Epithelial cell of alveolus of lung (primary cell): ENCODE results near the gene PIP5K1A. TPM values are rescaled to one million over a fixed set of nuclear protein-coding genes. Genes with fewer than 3 reads are reported as not detected.

Source experiments
- total RNA-seq: library from RNA; depleted of rRNA; stranded (reverse); fragments of >200 nt; gene quantifications from 2 replicates; pipeline ENCODE4 v1.2.1, GENCODE V29; 2015

The PIP5K1A gene, protein sequence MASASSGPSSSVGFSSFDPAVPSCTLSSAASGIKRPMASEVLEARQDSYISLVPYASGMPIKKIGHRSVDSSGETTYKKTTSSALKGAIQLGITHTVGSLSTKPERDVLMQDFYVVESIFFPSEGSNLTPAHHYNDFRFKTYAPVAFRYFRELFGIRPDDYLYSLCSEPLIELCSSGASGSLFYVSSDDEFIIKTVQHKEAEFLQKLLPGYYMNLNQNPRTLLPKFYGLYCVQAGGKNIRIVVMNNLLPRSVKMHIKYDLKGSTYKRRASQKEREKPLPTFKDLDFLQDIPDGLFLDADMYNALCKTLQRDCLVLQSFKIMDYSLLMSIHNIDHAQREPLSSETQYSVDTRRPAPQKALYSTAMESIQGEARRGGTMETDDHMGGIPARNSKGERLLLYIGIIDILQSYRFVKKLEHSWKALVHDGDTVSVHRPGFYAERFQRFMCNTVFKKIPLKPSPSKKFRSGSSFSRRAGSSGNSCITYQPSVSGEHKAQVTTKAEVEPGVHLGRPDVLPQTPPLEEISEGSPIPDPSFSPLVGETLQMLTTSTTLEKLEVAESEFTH
- 42.2 and 43.2 TPM in 2 replicates for total RNA-seq

DNA sequence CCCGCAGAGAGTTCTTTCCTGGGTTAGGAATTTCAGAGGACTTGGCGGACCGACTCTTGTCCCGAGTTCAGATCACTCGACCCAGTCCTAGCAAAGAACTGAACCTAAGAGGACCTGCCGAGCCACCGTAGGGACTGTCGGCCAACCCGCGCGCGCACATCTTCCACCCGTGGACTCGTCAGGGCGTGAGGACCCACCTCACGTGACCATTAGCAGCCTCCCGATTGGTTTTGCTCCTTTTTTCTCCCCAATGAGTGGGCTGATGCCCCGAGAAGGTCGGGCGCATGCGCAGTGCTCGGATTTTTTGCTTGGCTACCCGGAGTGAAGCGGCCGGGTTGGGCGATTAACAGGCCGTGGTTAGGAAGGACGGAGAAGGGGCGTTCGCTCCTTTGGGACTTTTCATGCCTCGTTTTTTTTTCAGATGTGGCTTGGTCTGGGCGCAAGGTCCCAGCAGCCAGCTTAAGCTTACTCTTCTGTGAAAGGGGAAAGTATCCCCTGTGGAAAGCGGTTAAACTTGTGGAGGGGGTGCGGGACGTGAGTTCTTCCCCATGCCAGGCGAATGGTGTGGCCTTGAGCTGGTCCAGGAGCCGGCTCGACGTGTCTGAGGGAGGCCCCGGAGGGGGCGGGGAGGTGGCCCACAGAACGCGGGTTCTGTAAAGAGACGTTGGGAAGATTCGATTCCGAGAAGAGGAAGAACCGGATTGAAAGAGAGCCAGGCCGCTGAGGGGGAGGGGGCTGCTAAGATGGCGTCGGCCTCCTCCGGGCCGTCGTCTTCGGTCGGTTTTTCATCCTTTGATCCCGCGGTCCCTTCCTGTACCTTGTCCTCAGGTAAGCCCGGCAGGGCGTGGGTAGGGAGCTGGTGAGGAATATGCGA lies at the start of gene PIP5K1A:
PIP5K1A (plus strand) TSS at position 299 of the 874 bp plus-strand sequence; CDS start at position 744, 445 bp downstream.

DNA sequence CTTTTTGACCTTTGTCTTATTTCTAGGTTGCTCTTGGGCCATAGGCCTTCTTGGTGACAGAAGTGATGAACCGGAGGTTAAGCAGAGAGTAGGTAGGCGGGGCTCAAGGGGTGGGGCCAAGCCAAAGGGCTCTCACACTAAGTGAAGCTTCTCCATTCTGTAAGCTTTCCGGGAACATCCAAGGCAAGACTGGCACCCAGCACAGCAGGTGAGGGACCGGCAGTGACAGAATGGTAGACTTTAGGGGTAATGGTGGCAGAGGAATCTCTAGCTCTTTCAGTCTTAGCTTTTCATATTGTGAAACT lies 41.9 kb upstream of the PIP5K1A start, which contains the start of gene TNFAIP8L2:
TNFAIP8L2 (plus strand) TSS at position 135 of the 305 bp plus-strand sequence. CDS start 2,049 bp downstream, outside the sequence.

DNA sequence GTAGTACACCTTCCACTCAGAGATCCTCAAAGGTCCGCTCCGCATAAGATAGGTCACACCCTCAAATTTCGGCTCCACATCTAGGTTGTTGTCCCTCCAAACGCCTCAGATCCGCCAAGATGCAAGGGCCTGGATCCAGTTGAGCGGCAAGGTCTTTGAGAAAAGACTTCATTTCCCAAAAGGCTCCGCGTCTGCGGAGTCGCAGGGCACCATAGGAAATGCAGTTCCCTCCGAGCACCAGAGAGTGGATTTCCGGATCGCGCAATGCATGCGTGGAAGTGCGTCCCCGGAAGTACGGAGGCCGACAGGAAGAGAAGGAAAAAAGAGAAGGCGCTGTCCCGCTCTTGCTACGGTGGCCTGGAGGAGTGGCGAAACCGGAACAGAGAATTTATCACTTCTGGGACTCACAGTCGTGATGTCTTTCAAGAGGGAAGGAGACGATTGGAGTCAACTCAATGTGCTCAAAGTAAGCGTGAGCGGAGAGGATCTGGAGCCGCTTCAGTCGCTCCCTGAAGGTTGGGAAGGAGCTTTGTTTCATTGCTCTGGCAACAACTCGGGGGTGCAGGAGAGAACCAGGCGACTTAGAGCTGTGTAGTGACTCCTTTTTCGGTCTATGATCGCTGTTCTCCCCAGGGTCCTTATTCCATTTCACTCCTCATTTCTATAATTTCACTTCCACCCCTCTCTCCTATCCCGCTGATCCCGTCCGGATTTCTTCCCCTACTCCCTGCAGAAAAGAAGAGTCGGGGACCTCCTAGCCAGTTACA lies 32.4 kb upstream of the PIP5K1A start, which contains the start of the genes LYSMD1 and SCNM1:
LYSMD1 (minus strand) TSS at position 165 of the 767 bp plus-strand sequence. CDS start 644 bp downstream, outside the sequence.
SCNM1 (plus strand) TSS at position 407 of the 767 bp plus-strand sequence; CDS start at position 416, 9 bp downstream.

DNA sequence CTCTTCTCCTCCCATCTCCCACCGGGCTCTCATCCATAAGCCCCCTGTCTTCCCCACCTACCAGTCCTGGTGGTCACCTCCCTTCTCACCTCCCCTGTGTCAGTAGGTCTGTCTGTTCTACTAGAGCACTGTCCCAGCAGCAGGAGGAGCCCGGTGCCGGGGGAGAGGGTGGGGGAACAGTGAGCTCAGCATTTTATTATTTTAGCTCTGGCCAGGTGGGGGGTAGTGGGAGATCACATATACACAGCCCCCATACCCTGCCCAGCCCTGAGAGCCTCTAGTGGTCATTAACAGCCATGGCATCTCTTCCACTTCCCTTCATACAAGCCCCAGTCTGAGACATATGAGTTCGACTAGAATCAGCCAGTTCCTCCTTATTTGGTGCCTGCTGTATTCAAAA lies 22.5 kb upstream of the PIP5K1A start, which contains the start of gene TMOD4:
TMOD4 (minus strand) TSS at position 119 of the 400 bp plus-strand sequence. CDS start 1,106 bp downstream, outside the sequence.

GRCh38 chr1:151189637-151190445 lies 8.5 kb upstream of the PIP5K1A start, which contains the start of gene VPS72:
Gene VPS72, minus strand, starts transcription at chr1:151190197. Its CDS starts 76 bp downstream, at chr1:151190121.

DNA sequence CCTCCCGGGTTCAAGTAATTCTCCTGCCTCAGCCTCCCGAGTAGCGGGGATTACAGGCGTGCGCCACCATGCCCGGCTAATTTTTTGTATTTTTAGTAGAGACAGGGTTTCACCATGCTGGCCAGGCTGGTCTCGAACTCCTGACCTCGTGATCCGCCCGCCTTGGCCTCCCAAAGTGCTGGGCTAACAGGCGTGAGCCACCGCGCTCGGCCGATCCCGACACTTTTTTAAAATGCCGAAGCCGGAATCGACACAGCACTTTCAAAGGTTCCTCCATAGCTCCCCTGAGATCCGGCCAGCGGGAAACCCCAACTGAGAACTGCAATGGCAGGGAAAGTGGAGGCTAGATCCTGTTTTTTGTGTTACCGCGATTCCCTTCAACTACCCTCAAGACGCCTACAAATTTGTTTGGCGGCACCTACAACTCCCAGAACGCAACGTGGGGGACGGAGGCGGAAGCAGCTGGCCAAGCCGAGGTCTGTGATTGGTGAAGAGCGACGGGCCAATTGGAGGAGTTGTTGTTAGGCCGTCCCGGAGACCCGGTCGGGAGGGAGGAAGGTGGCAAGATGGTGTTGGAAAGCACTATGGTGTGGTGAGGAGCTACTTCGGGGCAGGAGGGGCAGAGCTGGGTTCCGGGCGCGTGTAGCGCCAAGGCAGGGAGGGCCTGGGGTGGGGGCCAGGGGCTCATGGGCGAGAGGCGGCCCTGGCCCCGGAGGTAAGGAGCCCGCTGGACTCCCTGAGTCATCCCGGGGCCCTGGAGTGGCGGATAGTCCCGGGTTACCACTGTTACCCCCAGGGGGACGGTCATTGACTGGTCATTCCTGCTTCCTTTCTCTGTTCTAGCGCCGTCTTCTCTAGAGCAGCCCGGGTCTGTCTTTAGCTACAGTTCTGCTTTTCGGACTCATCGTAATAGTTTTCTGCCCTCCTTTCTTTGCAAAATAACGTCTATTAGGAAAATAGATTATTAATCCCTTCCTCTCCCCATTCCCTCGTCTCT lies 56.2 kb downstream of the PIP5K1A start, which contains the start of gene PSMD4:
PSMD4 (plus strand) TSS at position 518 of the 997 bp plus-strand sequence; CDS start at position 567, 49 bp downstream.

GRCh38 chr1:151281969-151282882 lies 83.9 kb downstream of the PIP5K1A start, which contains the start of gene ZNF687:
Gene ZNF687, plus strand, starts transcription at chr1:151282299. Its CDS starts 3,993 bp downstream, at chr1:151286292.

Other genes with a start within 250 kb of the PIP5K1A start
- 124 and 274 TPM in 2 replicates for gene CERS2, start 223.7 kb upstream of the PIP5K1A start, total RNA-seq
- 0.13 TPM in 1 of 2 replicates, not detected in the other for gene ANXA9, start 216.3 kb upstream of the PIP5K1A start, total RNA-seq
- 7.8 and 18.1 TPM in 2 replicates for gene MINDY1, start 191.7 kb upstream of the PIP5K1A start, total RNA-seq
- 11.8 and 28.0 TPM in 2 replicates for gene PRUNE1, start 190.1 kb upstream of the PIP5K1A start, total RNA-seq
- gene BNIPL, start 162.0 kb upstream of the PIP5K1A start, total RNA-seq: 0.13 and 2.3 TPM in 2 replicates
- 3.0 and 3.9 TPM in 2 replicates for gene C1orf56, start 150.8 kb upstream of the PIP5K1A start, total RNA-seq
- 39.0 and 43.8 TPM in 2 replicates for gene CDC42SE1, start 138.9 kb upstream of the PIP5K1A start, total RNA-seq
- gene MLLT11, start 138.2 kb upstream of the PIP5K1A start, total RNA-seq: 5.8 and 19.0 TPM in 2 replicates
- 4.5 and 5.7 TPM in 2 replicates for gene GABPB2, start 127.8 kb upstream of the PIP5K1A start, total RNA-seq
- gene SEMA6C, start 51.9 kb upstream of the PIP5K1A start, total RNA-seq: 1.7 and 5.5 TPM in 2 replicates
- not detected in 2 replicates for gene TNFAIP8L2, start 41.9 kb upstream of the PIP5K1A start, total RNA-seq
- gene LYSMD1, start 32.6 kb upstream of the PIP5K1A start, total RNA-seq: 6.2 and 11.7 TPM in 2 replicates
- gene SCNM1, start 32.4 kb upstream of the PIP5K1A start, total RNA-seq: 29.5 and 31.0 TPM in 2 replicates
- gene TMOD4, start 22.6 kb upstream of the PIP5K1A start, total RNA-seq: not detected in 2 replicates
- gene VPS72, start 8.4 kb upstream of the PIP5K1A start, total RNA-seq: 42.7 and 52.9 TPM in 2 replicates
- 124 and 156 TPM in 2 replicates for gene PSMD4, start 56.2 kb downstream of the PIP5K1A start, total RNA-seq
- 17.6 and 29.0 TPM in 2 replicates for gene ZNF687, start 83.7 kb downstream of the PIP5K1A start, total RNA-seq
- 48.6 and 60.4 TPM in 2 replicates for gene PI4KB, start 128.9 kb downstream of the PIP5K1A start, total RNA-seq
- gene RFX5, start 148.7 kb downstream of the PIP5K1A start, total RNA-seq: 22.2 and 25.4 TPM in 2 replicates
- 27.0 and 118 TPM in 2 replicates for gene SELENBP1, start 174.2 kb downstream of the PIP5K1A start, total RNA-seq
- gene PSMB4, start 201.0 kb downstream of the PIP5K1A start, total RNA-seq: 331 and 344 TPM in 2 replicates